C4-2B (cell line): ENCODE results near the gene NIPAL3.

Experiments
- ZFX ChIP-seq: fragments of 450-650 bp; IDR thresholded peaks from 2 replicates; pipeline ENCODE4 v1.6.1; 2017
- TF ChIP-seq, protein P1 (sequence below): fragments of 450-650 bp; conservative IDR thresholded peaks from 2 replicates; pipeline ENCODE4 v1.5.1; 2017; ENCODE audit warnings: mild to moderate bottlenecking

DNA sequence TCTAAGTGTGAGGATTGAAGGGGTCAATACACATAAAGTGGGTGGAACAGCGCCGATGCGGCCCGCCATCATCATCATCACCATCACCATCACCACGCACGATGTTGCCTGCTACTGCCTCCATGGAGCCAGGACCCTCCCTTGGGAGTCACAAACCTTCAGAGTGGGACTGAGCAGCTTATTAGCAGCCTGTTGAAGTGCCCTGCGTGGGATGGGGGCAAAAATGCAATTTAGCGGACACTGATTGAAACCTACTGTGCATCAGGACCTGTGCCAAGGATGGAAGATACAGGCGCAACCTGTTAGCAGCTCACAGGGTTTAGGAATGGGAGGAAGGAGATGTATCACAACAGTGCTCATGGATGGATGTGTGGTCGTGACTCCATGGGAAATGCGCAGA lies 28.7 kb upstream of the NIPAL3 start:
- TF ChIP-seq, protein P1, sequence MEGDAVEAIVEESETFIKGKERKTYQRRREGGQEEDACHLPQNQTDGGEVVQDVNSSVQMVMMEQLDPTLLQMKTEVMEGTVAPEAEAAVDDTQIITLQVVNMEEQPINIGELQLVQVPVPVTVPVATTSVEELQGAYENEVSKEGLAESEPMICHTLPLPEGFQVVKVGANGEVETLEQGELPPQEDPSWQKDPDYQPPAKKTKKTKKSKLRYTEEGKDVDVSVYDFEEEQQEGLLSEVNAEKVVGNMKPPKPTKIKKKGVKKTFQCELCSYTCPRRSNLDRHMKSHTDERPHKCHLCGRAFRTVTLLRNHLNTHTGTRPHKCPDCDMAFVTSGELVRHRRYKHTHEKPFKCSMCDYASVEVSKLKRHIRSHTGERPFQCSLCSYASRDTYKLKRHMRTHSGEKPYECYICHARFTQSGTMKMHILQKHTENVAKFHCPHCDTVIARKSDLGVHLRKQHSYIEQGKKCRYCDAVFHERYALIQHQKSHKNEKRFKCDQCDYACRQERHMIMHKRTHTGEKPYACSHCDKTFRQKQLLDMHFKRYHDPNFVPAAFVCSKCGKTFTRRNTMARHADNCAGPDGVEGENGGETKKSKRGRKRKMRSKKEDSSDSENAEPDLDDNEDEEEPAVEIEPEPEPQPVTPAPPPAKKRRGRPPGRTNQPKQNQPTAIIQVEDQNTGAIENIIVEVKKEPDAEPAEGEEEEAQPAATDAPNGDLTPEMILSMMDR = no peak
- no peak for TF ChIP-seq ZFX
